Keratinocyte (primary cell): ENCODE measurements around the gene C1QTNF12. TPM values are rescaled to one million over a fixed set of nuclear protein-coding genes. Genes with fewer than 3 reads are reported as not detected.

Experiments used
- DNase-seq: peaks from one replicate; pipeline ENCODE4 v3.0.0-alpha.2; 2011; ENCODE audit warnings: low read depth, missing footprints, low spot score
- FAIRE-seq: peaks from 2 replicates; lab custom pipeline; 2011; peaks lifted over from hg19 to GRCh38; lab: Jason Lieb, UNC
- H2AFZ ChIP-seq: 2 replicates; pipeline ENCODE4 v1.6.0; 2012; ENCODE audit warnings: low read length, control low read depth, inconsistent platforms; ENCODE audit not compliant: control insufficient read depth
- H3K27ac ChIP-seq: 2 replicates; pipeline ENCODE4 v1.5.1; 2011; ENCODE audit warnings: low read length; ENCODE audit not compliant: control insufficient read depth, insufficient read depth
- H3K27me3 ChIP-seq: 3 replicates; pipeline ENCODE4 v1.6.0; 2011; ENCODE audit warnings: low read length; ENCODE audit not compliant: control insufficient read depth, insufficient read depth; ENCODE audit errors: extremely low read depth
- H3K36me3 ChIP-seq, 2 experiments: 2 replicates in 1 of 2; 3 replicates in 1 of 2; pipeline ENCODE4 v1.5.1; 2011; ENCODE audit warnings: low read length in 2 of 2, mild to moderate bottlenecking in 1 of 2; ENCODE audit not compliant: control insufficient read depth in 2 of 2, insufficient read depth in 2 of 2; ENCODE audit errors: extremely low read depth in 1 of 2
- H3K4me1 ChIP-seq: 3 replicates; pipeline ENCODE4 v1.5.1; 2011; ENCODE audit warnings: low read length; ENCODE audit not compliant: control insufficient read depth, insufficient read depth; ENCODE audit errors: extremely low read depth
- H3K4me2 ChIP-seq: 3 replicates; pipeline ENCODE4 v1.6.0; 2011; ENCODE audit warnings: low read depth, low read length; ENCODE audit not compliant: control insufficient read depth, insufficient read depth; ENCODE audit errors: extremely low read depth
- H3K4me3 ChIP-seq, 3 experiments: fragments of 200-600 bp in 1 of 3; sonication (generic) in 1 of 3; 2 replicates in 2 of 3; 3 replicates in 1 of 3; pipeline ENCODE4 v1.5.1; 2011 to 2016; ENCODE audit warnings: low read length in 3 of 3, mild to moderate bottlenecking in 3 of 3, control low read depth in 2 of 3, inconsistent platforms in 1 of 3, low read depth in 1 of 3, mixed read lengths in 1 of 3, mixed run types in 1 of 3, moderate library complexity in 1 of 3; ENCODE audit not compliant: control insufficient read depth in 2 of 3, insufficient read depth in 2 of 3; ENCODE audit errors: extremely low read depth in 1 of 3
- H3K79me2 ChIP-seq: 2 replicates; pipeline ENCODE4 v1.6.0; 2012; ENCODE audit warnings: low read length; ENCODE audit not compliant: control insufficient read depth, insufficient read depth
- H3K9ac ChIP-seq: 3 replicates; pipeline ENCODE4 v1.6.0; 2011; ENCODE audit warnings: low read length; ENCODE audit not compliant: control insufficient read depth, insufficient read depth; ENCODE audit errors: extremely low read depth
- H3K9me1 ChIP-seq: 3 replicates; pipeline ENCODE4 v1.6.0; 2011; ENCODE audit warnings: low read length; ENCODE audit not compliant: control insufficient read depth, insufficient read depth; ENCODE audit errors: extremely low read depth
- H3K9me3 ChIP-seq: 2 replicates; pipeline ENCODE4 v1.5.1; 2012; ENCODE audit warnings: low read depth, low read length; ENCODE audit not compliant: control insufficient read depth
- H4K20me1 ChIP-seq: 3 replicates; pipeline ENCODE4 v1.6.0; 2011; ENCODE audit warnings: low read length; ENCODE audit not compliant: control insufficient read depth, insufficient read depth; ENCODE audit errors: extremely low read depth
- CTCF ChIP-seq, 3 experiments: IDR thresholded peaks in 1 of 3; conservative IDR thresholded peaks in 1 of 3; optimal IDR thresholded peaks in 1 of 3; 2 replicates in 2 of 3; 3 replicates in 1 of 3; pipeline versions ENCODE3 to v1.5.1; 2011; ENCODE audit warnings: low read length in 3 of 3, mild to moderate bottlenecking in 3 of 3, moderate library complexity in 2 of 3, control low read depth in 1 of 3, inconsistent platforms in 1 of 3; ENCODE audit not compliant: insufficient read depth in 2 of 3; ENCODE audit errors: extremely low read depth in 1 of 3
- EZH2 ChIP-seq: IDR thresholded peaks from one replicate; pipeline ENCODE4 v1.6.1; 2012; ENCODE audit warnings: inconsistent platforms, mild to moderate bottlenecking, low read length, moderate library complexity
- dilution Hi-C: fragments of 300-500 bp; cut with MboI; formaldehyde crosslinking; loops from one replicate; pipeline ENCODE4 v1.7.0; 2020; ENCODE audit warnings: low sequenced_read_pairs; ENCODE audit not compliant: extremely low pct_ligation_motif_present
- polyA plus RNA-seq, 5 experiments: library from polyadenylated mRNA; depleted of rRNA in 3 of 5; stranded (reverse) in 3 of 5; stranded (forward) in 1 of 5; unstranded in 1 of 5; fragments of >200 nt; gene quantifications; 1 replicate in 1 of 5; 2 replicates in 3 of 5; 3 replicates in 1 of 5; pipeline versions ENCODE4 v1.2.1 to v1.2.3, GENCODE V29; 2011 to 2012; ENCODE audit warnings: missing spikeins in 2 of 5, low read depth in 1 of 5, low replicate concordance in 1 of 5

Gene C1QTNF12
- polyA plus RNA-seq, 1 donor (not counting 4 experiments of a cell fraction or from before 2014, with no cell fraction given), result 0.18 TPM

- Histone ChIP-seq H3K4me2 (no peak overlapping the region), H4K20me1 (peaks cover 21% of the 10 kb centered on the region), H3K36me3 (peaks cover 38 to 43% of the 10 kb centered on the region in 2 experiments), H3K79me2 (peaks cover 18% of the 10 kb centered on the region), H2AFZ (no peak overlapping the region), H3K9ac (no peak overlapping the region), H3K27me3 (no peaks in the 10 kb centered on the region), H3K27ac (no peak overlapping the region), H3K4me3 (no peak overlapping the region), H3K9me1 (no peaks in the 10 kb centered on the region), H3K9me3 (no peaks in the 10 kb centered on the region), H3K4me1 (peaks cover 20% of the 10 kb centered on the region)
- no peak for FAIRE-seq
- no peak for TF ChIP-seq CTCF (optimal IDR thresholded peaks at IDR 0.05 in 1 of 3, IDR thresholded peaks at IDR 0.05 in 1 of 3, conservative IDR thresholded peaks at IDR 0.05 in 1 of 3; ENCODE audit: extremely low read depth in 1 of 3, insufficient read depth in 2 of 3, low read length in 3 of 3)
- no peak for TF ChIP-seq EZH2
- no peak for DNase-seq
- dilution Hi-C loops, result no loop called here
These were observed 15.5 kb upstream of the C1QTNF12 start for GRCh38 chr1:1262071-1262470.

GRCh38 chr1:1260843-1261560 lies 14.5 kb upstream of the C1QTNF12 start:
- Histone ChIP-seq H3K9me1 (no peaks in the 10 kb centered on the region), H3K9me3 (no peaks in the 10 kb centered on the region), H3K27ac (no peak overlapping the region), H4K20me1 (peaks cover 20% of the 10 kb centered on the region), H2AFZ (no peak overlapping the region), H3K4me1 (peaks cover 20% of the 10 kb centered on the region), H3K36me3 (peaks cover 42% of the 10 kb centered on the region in 2 experiments), H3K4me3 (no peak overlapping the region), H3K4me2 (no peak overlapping the region), H3K27me3 (no peaks in the 10 kb centered on the region), H3K79me2 (peaks cover 15% of the 10 kb centered on the region), H3K9ac (no peak overlapping the region)
- TF ChIP-seq CTCF (optimal IDR thresholded peaks at IDR 0.05 in 1 of 3, IDR thresholded peaks at IDR 0.05 in 1 of 3, conservative IDR thresholded peaks at IDR 0.05 in 1 of 3; ENCODE audit: extremely low read depth in 1 of 3, insufficient read depth in 2 of 3, low read length in 3 of 3) (no peak), EZH2 (no peak)
- dilution Hi-C loops, result no loop called here
- DNase-seq (no peak), FAIRE-seq (no peak)
